ENCODE data around the gene CA14.
A peak's percentile ranks its signal among the peaks of the same experiment; 100 is the strongest.

- no peak for TF ChIP-seq CTCF (conservative IDR thresholded peaks at IDR 0.05; ENCODE audit: low read depth in 2 of 2)
- TF ChIP-seq EZH2 (IDR thresholded peaks at IDR 0.05; ENCODE audit: low read depth, unreplicated experiment): no peak
- peak; percentile 2; the same call in 1 of the 2 replicates for TF ChIP-seq POLR2AphosphoS5 (IDR thresholded peaks at IDR 0.05; ENCODE audit: low read depth)
- TF ChIP-seq ZNF331 (CRISPR knock-in tag; IDR thresholded peaks at IDR 0.05; ENCODE audit: low read depth): no peak
- TF ChIP-seq STAT1 (IDR thresholded peaks at IDR 0.05; ENCODE audit: unreplicated experiment): no peak
- no peak for TF ChIP-seq JUNB (IDR thresholded peaks at IDR 0.05; ENCODE audit: unreplicated experiment)
- no peak for TF ChIP-seq EZH2phosphoT487 (IDR thresholded peaks at IDR 0.05; ENCODE audit: unreplicated experiment)
- no peak for TF ChIP-seq CREB1 (CRISPR knock-in tag; IDR thresholded peaks at IDR 0.05; ENCODE audit: low read depth)
- TF ChIP-seq, protein P1, sequence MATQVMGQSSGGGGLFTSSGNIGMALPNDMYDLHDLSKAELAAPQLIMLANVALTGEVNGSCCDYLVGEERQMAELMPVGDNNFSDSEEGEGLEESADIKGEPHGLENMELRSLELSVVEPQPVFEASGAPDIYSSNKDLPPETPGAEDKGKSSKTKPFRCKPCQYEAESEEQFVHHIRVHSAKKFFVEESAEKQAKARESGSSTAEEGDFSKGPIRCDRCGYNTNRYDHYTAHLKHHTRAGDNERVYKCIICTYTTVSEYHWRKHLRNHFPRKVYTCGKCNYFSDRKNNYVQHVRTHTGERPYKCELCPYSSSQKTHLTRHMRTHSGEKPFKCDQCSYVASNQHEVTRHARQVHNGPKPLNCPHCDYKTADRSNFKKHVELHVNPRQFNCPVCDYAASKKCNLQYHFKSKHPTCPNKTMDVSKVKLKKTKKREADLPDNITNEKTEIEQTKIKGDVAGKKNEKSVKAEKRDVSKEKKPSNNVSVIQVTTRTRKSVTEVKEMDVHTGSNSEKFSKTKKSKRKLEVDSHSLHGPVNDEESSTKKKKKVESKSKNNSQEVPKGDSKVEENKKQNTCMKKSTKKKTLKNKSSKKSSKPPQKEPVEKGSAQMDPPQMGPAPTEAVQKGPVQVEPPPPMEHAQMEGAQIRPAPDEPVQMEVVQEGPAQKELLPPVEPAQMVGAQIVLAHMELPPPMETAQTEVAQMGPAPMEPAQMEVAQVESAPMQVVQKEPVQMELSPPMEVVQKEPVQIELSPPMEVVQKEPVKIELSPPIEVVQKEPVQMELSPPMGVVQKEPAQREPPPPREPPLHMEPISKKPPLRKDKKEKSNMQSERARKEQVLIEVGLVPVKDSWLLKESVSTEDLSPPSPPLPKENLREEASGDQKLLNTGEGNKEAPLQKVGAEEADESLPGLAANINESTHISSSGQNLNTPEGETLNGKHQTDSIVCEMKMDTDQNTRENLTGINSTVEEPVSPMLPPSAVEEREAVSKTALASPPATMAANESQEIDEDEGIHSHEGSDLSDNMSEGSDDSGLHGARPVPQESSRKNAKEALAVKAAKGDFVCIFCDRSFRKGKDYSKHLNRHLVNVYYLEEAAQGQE (IDR thresholded peaks at IDR 0.05; ENCODE audit: unreplicated experiment): no peak
- TF ChIP-seq ZNF114 (CRISPR knock-in tag; IDR thresholded peaks at IDR 0.05): no peak
- TF ChIP-seq, protein P2, sequence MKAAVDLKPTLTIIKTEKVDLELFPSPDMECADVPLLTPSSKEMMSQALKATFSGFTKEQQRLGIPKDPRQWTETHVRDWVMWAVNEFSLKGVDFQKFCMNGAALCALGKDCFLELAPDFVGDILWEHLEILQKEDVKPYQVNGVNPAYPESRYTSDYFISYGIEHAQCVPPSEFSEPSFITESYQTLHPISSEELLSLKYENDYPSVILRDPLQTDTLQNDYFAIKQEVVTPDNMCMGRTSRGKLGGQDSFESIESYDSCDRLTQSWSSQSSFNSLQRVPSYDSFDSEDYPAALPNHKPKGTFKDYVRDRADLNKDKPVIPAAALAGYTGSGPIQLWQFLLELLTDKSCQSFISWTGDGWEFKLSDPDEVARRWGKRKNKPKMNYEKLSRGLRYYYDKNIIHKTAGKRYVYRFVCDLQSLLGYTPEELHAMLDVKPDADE (IDR thresholded peaks at IDR 0.05): no peak
- TF ChIP-seq NANOG (IDR thresholded peaks at IDR 0.05; ENCODE audit: borderline replicate concordance): no peak
- TF ChIP-seq, protein P3, sequence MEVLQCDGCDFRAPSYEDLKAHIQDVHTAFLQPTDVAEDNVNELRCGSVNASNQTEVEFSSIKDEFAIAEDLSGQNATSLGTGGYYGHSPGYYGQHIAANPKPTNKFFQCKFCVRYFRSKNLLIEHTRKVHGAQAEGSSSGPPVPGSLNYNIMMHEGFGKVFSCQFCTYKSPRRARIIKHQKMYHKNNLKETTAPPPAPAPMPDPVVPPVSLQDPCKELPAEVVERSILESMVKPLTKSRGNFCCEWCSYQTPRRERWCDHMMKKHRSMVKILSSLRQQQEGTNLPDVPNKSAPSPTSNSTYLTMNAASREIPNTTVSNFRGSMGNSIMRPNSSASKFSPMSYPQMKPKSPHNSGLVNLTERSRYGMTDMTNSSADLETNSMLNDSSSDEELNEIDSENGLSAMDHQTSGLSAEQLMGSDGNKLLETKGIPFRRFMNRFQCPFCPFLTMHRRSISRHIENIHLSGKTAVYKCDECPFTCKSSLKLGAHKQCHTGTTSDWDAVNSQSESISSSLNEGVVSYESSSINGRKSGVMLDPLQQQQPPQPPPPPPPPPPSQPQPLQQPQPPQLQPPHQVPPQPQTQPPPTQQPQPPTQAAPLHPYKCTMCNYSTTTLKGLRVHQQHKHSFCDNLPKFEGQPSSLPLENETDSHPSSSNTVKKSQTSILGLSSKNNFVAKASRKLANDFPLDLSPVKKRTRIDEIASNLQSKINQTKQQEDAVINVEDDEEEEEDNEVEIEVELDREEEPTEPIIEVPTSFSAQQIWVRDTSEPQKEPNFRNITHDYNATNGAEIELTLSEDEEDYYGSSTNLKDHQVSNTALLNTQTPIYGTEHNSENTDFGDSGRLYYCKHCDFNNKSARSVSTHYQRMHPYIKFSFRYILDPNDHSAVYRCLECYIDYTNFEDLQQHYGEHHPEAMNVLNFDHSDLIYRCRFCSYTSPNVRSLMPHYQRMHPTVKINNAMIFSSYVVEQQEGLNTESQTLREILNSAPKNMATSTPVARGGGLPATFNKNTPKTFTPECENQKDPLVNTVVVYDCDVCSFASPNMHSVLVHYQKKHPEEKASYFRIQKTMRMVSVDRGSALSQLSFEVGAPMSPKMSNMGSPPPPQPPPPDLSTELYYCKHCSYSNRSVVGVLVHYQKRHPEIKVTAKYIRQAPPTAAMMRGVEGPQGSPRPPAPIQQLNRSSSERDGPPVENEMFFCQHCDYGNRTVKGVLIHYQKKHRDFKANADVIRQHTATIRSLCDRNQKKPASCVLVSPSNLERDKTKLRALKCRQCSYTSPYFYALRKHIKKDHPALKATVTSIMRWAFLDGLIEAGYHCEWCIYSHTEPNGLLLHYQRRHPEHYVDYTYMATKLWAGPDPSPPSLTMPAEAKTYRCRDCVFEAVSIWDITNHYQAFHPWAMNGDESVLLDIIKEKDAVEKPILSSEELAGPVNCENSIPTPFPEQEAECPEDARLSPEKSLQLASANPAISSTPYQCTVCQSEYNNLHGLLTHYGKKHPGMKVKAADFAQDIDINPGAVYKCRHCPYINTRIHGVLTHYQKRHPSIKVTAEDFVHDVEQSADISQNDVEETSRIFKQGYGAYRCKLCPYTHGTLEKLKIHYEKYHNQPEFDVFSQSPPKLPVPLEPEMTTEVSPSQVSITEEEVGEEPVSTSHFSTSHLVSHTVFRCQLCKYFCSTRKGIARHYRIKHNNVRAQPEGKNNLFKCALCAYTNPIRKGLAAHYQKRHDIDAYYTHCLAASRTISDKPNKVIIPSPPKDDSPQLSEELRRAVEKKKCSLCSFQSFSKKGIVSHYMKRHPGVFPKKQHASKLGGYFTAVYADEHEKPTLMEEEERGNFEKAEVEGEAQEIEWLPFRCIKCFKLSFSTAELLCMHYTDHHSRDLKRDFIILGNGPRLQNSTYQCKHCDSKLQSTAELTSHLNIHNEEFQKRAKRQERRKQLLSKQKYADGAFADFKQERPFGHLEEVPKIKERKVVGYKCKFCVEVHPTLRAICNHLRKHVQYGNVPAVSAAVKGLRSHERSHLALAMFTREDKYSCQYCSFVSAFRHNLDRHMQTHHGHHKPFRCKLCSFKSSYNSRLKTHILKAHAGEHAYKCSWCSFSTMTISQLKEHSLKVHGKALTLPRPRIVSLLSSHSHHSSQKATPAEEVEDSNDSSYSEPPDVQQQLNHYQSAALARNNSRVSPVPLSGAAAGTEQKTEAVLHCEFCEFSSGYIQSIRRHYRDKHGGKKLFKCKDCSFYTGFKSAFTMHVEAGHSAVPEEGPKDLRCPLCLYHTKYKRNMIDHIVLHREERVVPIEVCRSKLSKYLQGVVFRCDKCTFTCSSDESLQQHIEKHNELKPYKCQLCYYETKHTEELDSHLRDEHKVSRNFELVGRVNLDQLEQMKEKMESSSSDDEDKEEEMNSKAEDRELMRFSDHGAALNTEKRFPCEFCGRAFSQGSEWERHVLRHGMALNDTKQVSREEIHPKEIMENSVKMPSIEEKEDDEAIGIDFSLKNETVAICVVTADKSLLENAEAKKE (CRISPR knock-in tag; IDR thresholded peaks at IDR 0.05): no peak
Observed at GRCh38 chr1:150282558-150282958, 25.0 kb downstream of the CA14 start.
